KMS-11 (cell line): ENCODE measurements around the gene LRRC45.

Experiments used
- H2AFZ ChIP-seq: fragments of 200-600 bp; sonication (generic); 2 replicates; pipeline ENCODE4 v1.6.1; 2016; ENCODE audit warnings: antibody characterized with exemption, mixed run types, low read depth
- H3K27ac ChIP-seq: fragments of 200-600 bp; sonication (generic); 2 replicates; pipeline ENCODE4 v1.6.1; 2016; ENCODE audit warnings: mild to moderate bottlenecking, mixed run types
- H3K27me3 ChIP-seq: fragments of 200-600 bp; sonication (generic); 2 replicates; pipeline ENCODE4 v1.6.1; 2017; ENCODE audit warnings: mild to moderate bottlenecking, low read depth, mixed run types, moderate library complexity; ENCODE audit not compliant: insufficient read depth
- H3K36me3 ChIP-seq: fragments of 200-600 bp; sonication (generic); 2 replicates; pipeline ENCODE4 v1.6.1; 2017; ENCODE audit warnings: mild to moderate bottlenecking, mixed run types; ENCODE audit not compliant: insufficient read depth
- H3K4me1 ChIP-seq: fragments of 200-600 bp; sonication (generic); 2 replicates; pipeline ENCODE4 v1.6.1; 2016; ENCODE audit warnings: mild to moderate bottlenecking, low read depth, mixed run types; ENCODE audit not compliant: poor library complexity, severe bottlenecking
- H3K4me2 ChIP-seq: fragments of 200-600 bp; sonication (generic); 2 replicates; pipeline ENCODE4 v1.7.0; 2016; ENCODE audit warnings: mild to moderate bottlenecking, mixed run types
- H3K4me3 ChIP-seq: fragments of 200-600 bp; sonication (generic); IDR thresholded peaks from 2 replicates; pipeline ENCODE4 v1.6.1; 2017; ENCODE audit warnings: low read depth, low read length, mixed read lengths; ENCODE audit not compliant: insufficient read depth
- H3K79me2 ChIP-seq: fragments of 200-600 bp; sonication (generic); 2 replicates; pipeline ENCODE4 v1.6.1; 2016; ENCODE audit warnings: low read depth, mixed run types; ENCODE audit not compliant: insufficient read depth
- H3K9ac ChIP-seq: fragments of 200-600 bp; sonication (generic); 2 replicates; pipeline ENCODE4 v1.6.1; 2016; ENCODE audit warnings: mild to moderate bottlenecking, mixed run types
- H4K20me1 ChIP-seq: fragments of 200-600 bp; sonication (generic); 2 replicates; pipeline ENCODE4 v1.6.1; 2016; ENCODE audit warnings: mild to moderate bottlenecking, mixed run types; ENCODE audit not compliant: insufficient read depth
- TF ChIP-seq, protein P1 (sequence below): fragments of 200-600 bp; sonication (generic); conservative IDR thresholded peaks from 2 replicates; pipeline ENCODE4 v1.6.1; 2017; ENCODE audit warnings: low read depth, mild to moderate bottlenecking, antibody characterized with exemption, low read length, moderate library complexity, mixed read lengths

Gene LRRC45

DNA sequence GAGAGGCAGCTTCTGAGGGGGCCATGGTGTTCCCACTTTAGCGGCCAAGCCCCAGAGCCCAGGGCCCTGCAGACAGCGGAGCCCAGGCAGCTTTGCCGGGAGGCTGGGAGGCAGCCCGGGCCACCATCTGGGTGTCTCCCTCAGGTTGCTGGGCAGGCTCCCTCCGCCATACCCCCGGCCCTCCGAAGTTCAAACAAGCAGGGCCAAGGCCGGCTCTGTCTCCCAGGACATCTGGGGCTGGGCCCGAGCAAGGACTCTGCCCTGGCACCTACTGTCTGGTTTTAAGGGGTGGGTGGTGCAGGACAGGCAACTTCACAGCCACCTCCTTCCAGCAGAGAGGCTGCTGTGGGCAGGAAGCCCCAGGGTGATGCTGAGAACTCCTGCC is 39.9 kb downstream of the LRRC45 start:
- no peak overlapping the region for H3K9ac ChIP-seq
- TF ChIP-seq, protein P1, sequence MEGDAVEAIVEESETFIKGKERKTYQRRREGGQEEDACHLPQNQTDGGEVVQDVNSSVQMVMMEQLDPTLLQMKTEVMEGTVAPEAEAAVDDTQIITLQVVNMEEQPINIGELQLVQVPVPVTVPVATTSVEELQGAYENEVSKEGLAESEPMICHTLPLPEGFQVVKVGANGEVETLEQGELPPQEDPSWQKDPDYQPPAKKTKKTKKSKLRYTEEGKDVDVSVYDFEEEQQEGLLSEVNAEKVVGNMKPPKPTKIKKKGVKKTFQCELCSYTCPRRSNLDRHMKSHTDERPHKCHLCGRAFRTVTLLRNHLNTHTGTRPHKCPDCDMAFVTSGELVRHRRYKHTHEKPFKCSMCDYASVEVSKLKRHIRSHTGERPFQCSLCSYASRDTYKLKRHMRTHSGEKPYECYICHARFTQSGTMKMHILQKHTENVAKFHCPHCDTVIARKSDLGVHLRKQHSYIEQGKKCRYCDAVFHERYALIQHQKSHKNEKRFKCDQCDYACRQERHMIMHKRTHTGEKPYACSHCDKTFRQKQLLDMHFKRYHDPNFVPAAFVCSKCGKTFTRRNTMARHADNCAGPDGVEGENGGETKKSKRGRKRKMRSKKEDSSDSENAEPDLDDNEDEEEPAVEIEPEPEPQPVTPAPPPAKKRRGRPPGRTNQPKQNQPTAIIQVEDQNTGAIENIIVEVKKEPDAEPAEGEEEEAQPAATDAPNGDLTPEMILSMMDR: no peak
- H3K79me2 ChIP-seq: peaks cover 13% of the 10 kb centered on the region
- H3K36me3 ChIP-seq: peaks cover 10% of the 10 kb centered on the region
- no peaks in the 10 kb centered on the region for H4K20me1 ChIP-seq
- H3K4me2 ChIP-seq: no peak overlapping the region
- H3K27me3 ChIP-seq: no peaks in the 10 kb centered on the region
- peaks cover 14% of the 10 kb centered on the region for H3K4me1 ChIP-seq
- no peak overlapping the region for H3K4me3 ChIP-seq
- H2AFZ ChIP-seq: no peak overlapping the region
- no peak overlapping the region for H3K27ac ChIP-seq

DNA sequence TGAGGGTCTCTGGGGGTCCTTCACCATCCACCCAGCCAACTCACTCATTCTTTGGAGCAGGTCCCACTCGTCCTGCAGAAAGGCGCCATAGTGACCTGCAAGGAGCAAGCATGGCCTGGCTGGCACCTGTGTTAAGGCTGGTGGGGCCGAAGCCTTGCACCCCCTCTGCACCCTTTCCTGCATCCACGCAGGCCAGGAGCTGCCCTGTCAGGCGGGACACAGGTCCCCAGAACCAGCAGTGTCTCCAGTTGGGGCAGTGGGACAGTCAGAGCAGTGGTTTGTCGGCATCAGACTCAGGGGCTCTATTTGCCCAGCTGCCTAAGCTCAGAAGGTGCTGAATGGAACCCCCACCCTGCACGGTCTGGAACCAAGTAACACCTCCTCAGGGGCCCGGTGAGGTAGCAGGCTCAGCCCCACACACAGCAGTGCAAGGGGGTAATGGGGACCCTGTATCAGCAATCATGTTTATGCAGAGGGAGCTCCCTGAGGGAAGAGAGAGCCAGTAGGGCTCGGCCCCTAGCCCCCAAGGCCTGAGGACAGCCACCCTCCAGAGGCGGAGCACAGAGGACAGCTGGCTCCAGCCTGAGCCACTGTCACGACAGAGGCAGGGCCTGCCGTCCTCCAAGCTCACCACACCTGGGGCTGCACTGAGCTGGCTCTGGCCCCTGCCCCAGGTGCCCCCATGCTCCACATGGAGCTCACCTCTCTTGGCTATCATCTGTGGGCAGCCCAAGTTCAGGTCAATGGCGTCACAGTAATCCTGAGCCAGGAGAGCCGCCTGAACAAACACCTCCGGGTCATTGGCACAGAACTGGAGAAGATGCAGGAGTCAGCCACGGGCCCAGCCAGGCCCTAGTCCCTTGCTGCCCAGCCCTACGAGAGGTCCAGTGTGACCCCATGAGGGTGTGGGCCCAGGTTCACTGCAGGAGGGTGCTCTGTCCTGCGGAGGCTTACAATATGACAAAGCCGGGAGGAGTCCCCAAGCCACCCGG is 40.6 kb downstream of the LRRC45 start:
- H3K27me3 ChIP-seq: no peaks in the 10 kb centered on the region
- H3K9ac ChIP-seq: peak overlapping the region; percentile 85; the same call in 1 of the 2 replicates
- no peak overlapping the region for H2AFZ ChIP-seq
- H3K27ac ChIP-seq: peak overlapping the region; percentile 46; the same call in 1 of the 2 replicates
- TF ChIP-seq, protein P1: no peak
- peaks cover 14% of the 10 kb centered on the region for H3K4me1 ChIP-seq
- no peak overlapping the region for H3K4me3 ChIP-seq
- peak overlapping the region; percentile 98 for H3K4me2 ChIP-seq
- H3K79me2 ChIP-seq: peaks cover 13% of the 10 kb centered on the region
- peaks cover 10% of the 10 kb centered on the region for H3K36me3 ChIP-seq
- no peaks in the 10 kb centered on the region for H4K20me1 ChIP-seq

DNA sequence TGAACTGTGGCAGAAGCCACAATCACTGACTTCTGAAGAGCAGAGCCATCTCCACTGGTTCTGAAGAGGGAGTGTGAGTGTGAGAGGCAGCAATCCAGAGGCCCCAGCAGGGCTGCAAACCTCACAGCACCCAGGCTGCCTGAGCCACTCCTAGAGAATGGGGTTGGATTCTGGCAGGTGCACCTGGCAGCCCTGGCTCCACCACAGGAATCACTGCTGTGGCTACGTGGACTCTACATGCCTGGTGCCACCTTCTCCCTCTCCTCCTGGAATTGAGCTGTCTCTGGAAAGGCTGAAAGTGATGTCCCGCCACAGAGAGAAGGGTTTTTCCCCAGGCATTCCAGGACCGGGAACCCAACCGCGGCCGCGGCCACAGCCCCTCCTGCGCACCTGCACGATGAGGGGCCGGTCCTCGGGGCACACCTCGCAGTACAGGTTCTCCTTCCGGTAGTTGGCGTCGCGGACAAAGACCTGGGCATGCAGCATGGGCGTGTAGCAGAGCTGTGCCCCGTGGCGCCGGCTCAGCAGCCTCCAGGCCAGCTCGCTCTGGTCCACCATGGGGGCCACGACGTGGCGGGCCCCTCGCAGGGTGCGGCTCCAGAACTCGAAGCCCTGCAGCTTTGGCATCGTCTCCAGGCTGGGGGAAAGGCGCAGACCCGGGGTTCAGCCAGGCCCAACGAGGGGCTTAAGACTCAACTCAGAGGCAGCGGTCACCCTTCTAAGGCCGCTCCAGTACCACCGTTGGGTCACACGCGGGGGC is 41.5 kb downstream of the LRRC45 start:
- peaks cover 10% of the 10 kb centered on the region for H3K36me3 ChIP-seq
- peak overlapping the region; percentile 46 for H3K27ac ChIP-seq
- no peaks in the 10 kb centered on the region for H4K20me1 ChIP-seq
- TF ChIP-seq, protein P1: no peak
- H2AFZ ChIP-seq: no peak overlapping the region
- peaks cover 14% of the 10 kb centered on the region for H3K4me1 ChIP-seq
- peaks cover 13% of the 10 kb centered on the region for H3K79me2 ChIP-seq
- peak overlapping the region; percentile 85 for H3K9ac ChIP-seq
- no peak overlapping the region for H3K4me3 ChIP-seq
- H3K4me2 ChIP-seq: peak overlapping the region; percentile 98
- no peaks in the 10 kb centered on the region for H3K27me3 ChIP-seq

DNA sequence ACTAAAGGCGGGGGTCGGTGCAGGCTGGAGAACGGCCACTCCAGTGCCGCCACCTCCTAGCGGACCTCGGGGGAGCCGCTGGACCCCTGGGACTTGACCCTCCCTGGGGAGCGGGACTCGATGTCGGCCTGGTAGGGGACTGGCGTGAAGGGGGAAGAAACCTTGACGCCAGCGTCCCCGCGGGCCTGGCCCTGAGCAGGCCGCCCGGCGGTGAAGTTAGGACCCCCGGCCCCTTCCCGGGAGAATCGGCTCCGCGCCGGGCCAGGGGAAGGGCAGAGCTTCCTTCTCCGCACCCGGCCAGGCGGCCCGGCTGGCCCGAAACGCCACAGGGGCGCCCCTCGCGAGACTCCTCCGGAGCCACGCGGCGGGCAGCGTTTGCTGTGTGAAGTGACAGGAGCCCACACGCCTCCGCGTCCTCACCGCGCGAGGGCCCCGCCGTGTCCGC is 42.1 kb downstream of the LRRC45 start:
- no peak overlapping the region for H3K4me3 ChIP-seq
- H3K4me1 ChIP-seq: peaks cover 14% of the 10 kb centered on the region
- 0 out of 2 replicates have a peak overlapping the region, but pooled peaks have one; percentile 26 for H2AFZ ChIP-seq
- H3K79me2 ChIP-seq: peaks cover 13% of the 10 kb centered on the region
- H3K4me2 ChIP-seq: peak overlapping the region; percentile 98
- H3K36me3 ChIP-seq: peaks cover 7% of the 10 kb centered on the region
- TF ChIP-seq, protein P1: no peak
- H3K27me3 ChIP-seq: no peaks in the 10 kb centered on the region
- H4K20me1 ChIP-seq: no peaks in the 10 kb centered on the region
- H3K9ac ChIP-seq: peak overlapping the region; percentile 85
- H3K27ac ChIP-seq: peak overlapping the region; percentile 46
